Activated CD4-positive, alpha-beta T cell treated with anti-CD3 and anti-CD28 coated beads for 36 hours (primary cell): ENCODE data around the gene RILP. TPM values are rescaled to one million over a fixed set of nuclear protein-coding genes. Genes with fewer than 3 reads are reported as not detected.
A peak's percentile ranks its signal among the peaks of the same experiment; 100 is the strongest.

Experiments used
- ATAC-seq: fragments of 200-7000 bp; cut with Tn5 transposase; one replicate; pipeline ENCODE4 v1.10.0; 2021; ENCODE audit warnings: mild to moderate bottlenecking, moderate library complexity
- CTCF ChIA-PET: fragments of 350-600 bp; sonication (Branson Sonifier 250); formaldehyde crosslinking; loops from one replicate; lab custom pipeline; 2021; ENCODE audit warnings: antibody characterized with exemption; lab: Charles Lee
- POLR2A ChIA-PET: fragments of 350-600 bp; sonication (Branson Sonifier 250); formaldehyde crosslinking; loops from one replicate; lab custom pipeline; 2021; ENCODE audit warnings: antibody characterized with exemption, inconsistent platforms; lab: Charles Lee
- DNase-seq: peaks from one replicate; pipeline ENCODE4 v3.0.0-alpha.2; 2020
- H3K27ac Mint-ChIP-seq: one replicate; pipeline ENCODE4 v1.8.0; 2021; ENCODE audit warnings: mixed read lengths
- H3K27me3 Mint-ChIP-seq: one replicate; pipeline ENCODE4 v1.8.0; 2021; ENCODE audit warnings: mixed read lengths
- H3K36me3 Mint-ChIP-seq: one replicate; pipeline ENCODE4 v1.8.0; 2021; ENCODE audit warnings: low read depth, mixed read lengths
- H3K4me1 Mint-ChIP-seq: one replicate; pipeline ENCODE4 v1.8.0; 2021; ENCODE audit warnings: mixed read lengths
- H3K4me3 Mint-ChIP-seq: one replicate; pipeline ENCODE4 v1.8.0; 2021; ENCODE audit warnings: mild to moderate bottlenecking, moderate library complexity, mixed read lengths
- H3K9me3 Mint-ChIP-seq: one replicate; pipeline ENCODE4 v1.8.0; 2021; ENCODE audit warnings: low read depth, mixed read lengths
- intact Hi-C, 2 experiments: fragments of 100-400 bp; cut with DNase I in 1 of 2; cut with micrococcal nuclease in 1 of 2; formaldehyde crosslinking; loops; one replicate each; pipeline versions ENCODE4 v1.14.2 to v1.15.1; 2022 to 2024; cut with DNase I, micrococcal nuclease
- total RNA-seq, 2 experiments: library from RNA; stranded (reverse); gene quantifications; one replicate each; pipeline ENCODE4 v1.2.3, GENCODE V29; 2021

Gene RILP
- total RNA-seq, 2 experiments from 2014 or later, result 2.1 to 2.6 TPM

DNA sequence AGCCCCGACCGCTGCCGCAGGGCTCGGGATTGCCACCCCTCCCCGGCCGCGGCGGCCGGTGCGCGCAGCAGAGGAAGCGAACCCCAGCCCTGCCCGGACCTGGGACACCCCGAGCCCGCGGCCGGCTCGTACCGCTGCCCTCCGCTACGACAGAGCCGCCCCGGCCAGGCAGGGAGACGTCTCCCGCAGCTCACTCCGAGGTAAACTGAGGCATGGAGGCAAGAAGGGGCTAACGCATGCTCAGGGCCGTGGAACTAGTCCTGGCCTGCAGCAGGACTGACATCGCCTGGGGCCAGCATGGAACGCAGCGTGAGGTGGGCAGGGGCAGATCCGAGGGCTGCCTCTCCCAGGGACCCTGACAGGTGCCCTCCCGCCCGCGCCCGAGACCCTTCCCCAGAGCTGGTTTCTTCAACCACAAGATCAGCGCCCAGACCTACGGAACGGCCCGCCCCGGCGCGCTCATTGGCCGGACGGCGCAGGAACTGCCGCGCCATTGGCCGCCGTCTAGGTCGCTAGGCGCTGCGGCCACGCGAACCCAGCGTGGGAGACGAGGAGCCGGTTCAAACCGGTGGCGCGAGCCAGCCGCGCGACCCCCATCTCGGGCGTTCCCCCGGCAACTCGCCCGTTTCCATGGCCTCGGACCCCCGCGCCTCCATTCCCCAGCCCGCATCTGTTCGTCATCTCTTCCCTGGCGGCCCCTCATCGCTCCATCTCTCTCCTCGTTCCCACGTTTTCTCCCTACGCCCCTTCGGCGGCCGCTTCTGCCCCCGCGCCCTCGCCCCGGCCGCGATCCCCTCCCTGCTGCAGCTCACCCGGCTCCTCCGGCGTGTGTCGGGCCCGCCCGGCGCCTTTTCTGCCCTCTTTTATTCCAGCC lies 21.4 kb downstream of the RILP start, which contains the start of gene SLC43A2:
Gene SLC43A2 (minus strand): TSS at position 853 of the 874 bp plus-strand sequence. CDS start 960 bp downstream, outside the sequence.
- POLR2A ChIA-PET, result interaction anchor here (0.5 to 0.6 kb wide), 2 partner anchors 20 to 228 kb away, joined by 4 to 5 read pairs; partner anchors contain the start of gene YWHAE
- Mint-ChIP-seq H3K9me3 (no peaks in the 10 kb centered on the region), H3K36me3 (no peaks in the 10 kb centered on the region), H3K27me3 (peaks cover 12% of the 10 kb centered on the region), H3K4me1 (peaks cover 7% of the 10 kb centered on the region), H3K27ac (peak within 1 kb of the TSS; percentile 56), H3K4me3 (peak within 1 kb of the TSS; percentile 76)
- intact Hi-C loops, result loop anchor here (1.0 to 5.0 kb wide), 10 partner anchors 16 to 521 kb away; partner anchors contain the start of genes CRK (in 1 of the 2), INPP5K (in 1 of the 2), PITPNA (in 1 of the 2) and PRPF8 (in 1 of the 2)
- CTCF ChIA-PET, result interaction anchor here (0.7 to 2.3 kb wide), 3 partner anchors 21 to 576 kb away, joined by 3 to 36 read pairs (median 3); no protein-coding TSS in a partner anchor
- DNase-seq (peak; percentile 86), ATAC-seq (peak; percentile 79)

DNA sequence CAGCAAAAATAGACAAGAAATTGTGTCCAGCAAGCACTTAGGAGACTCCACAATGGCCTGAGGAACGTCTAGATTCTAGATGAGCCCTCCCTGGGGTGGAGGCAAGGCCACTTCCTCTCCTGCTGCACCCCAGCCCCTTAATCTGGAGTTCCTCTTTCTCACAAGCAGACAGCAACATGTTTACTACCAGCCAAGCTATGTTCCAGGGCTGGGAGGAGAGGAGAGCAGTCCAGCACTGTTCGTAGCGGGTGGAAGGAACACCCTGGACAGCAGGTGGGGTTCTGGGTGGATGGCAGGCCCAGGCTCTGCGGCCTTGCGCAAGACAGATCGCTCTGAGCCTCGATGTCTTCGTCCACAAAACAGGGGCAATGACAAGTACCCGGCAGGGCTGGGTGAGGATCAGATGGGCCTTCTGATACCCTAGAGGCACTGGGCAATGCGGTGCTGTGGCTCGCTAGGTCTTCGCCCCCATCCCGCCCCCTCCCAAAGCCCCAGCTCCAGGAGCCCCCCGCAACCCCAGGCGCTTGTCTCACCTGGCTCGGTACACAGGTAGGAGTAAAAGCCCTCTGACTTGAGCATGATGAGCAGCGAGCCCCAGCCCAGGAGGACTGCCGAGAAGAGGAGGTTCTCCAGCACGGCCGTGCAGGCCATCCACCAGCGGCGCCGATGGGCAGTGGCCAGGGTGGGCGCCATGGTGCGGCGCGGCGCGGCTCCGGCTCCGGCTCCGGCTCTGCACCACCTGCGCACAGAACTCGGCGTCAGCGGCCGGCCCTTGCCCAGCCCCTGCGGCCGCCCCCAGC lies 22.3 kb downstream of the RILP start:
- intact Hi-C loops, result loop anchor here in 1 of 2 experiments (5.0 kb wide), 1 partner anchor 520 kb away; no protein-coding TSS in a partner anchor
- ATAC-seq (no peak), DNase-seq (no peak)
- Mint-ChIP-seq H3K27me3 (peaks cover 12% of the 10 kb centered on the region), H3K4me1 (peaks cover 7% of the 10 kb centered on the region), H3K36me3 (no peaks in the 10 kb centered on the region), H3K4me3 (peak overlapping the region; percentile 56), H3K27ac (no peak overlapping the region), H3K9me3 (no peaks in the 10 kb centered on the region)
- POLR2A ChIA-PET, result interaction anchor here (0.5 to 0.6 kb wide), 2 partner anchors 20 to 227 kb away, joined by 4 to 5 read pairs; partner anchors contain the start of gene YWHAE
- CTCF ChIA-PET, result interaction anchor here (0.7 to 1.3 kb wide), 3 partner anchors 20 to 577 kb away, joined by 3 to 4 read pairs (median 3); no protein-coding TSS in a partner anchor

DNA sequence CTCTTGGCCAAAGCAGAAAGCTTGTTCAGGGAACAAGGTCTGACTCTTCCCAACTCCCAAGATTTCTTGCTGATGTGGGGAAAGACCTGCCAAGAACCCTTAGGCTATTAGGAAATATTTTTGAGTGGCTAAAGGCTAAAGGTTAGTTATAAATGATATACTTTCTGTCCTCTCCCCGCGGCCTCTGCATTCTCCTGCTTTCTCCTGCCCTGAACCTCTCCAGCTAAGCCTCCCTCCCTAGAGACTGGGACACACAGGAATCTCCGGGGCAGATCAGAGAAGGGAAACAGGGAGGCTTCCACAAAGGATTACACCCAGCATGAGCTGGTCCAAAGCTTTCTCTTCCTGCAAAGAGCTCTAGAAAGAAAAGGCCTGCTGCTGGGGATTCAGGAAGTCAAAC lies 23.3 kb downstream of the RILP start:
- POLR2A ChIA-PET, result interaction anchor here (0.5 kb wide), 1 partner anchor 635 kb away, joined by 4 read pairs; no protein-coding TSS in a partner anchor

DNA sequence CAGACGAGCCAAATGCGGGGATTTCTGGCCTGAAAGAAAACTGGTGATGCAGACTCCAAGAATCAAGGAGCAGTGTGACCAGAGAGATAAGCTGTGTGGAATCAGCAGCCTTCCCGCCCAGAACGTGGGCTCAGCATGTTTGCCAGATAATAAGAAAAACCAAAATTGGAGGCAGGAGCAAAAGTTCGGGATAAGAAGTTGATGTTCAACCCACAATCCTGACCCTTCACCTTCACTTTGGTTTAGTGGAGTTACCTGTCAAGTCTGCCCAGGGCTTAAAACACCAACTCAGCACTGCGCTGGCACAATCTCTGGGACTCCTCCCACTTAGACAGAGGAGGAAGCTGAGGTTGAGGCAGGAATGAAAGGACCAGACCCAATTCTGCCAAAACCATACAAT lies 24.1 kb downstream of the RILP start:
- intact Hi-C loops, result loop anchor here in 1 of 2 experiments (5.0 kb wide), 1 partner anchor 518 kb away; no protein-coding TSS in a partner anchor

More for the DNA sequence above, 23.3 kb downstream of the RILP start:
- Mint-ChIP-seq H3K4me3 (no peak overlapping the region), H3K9me3 (no peaks in the 10 kb centered on the region), H3K4me1 (peaks cover 7% of the 10 kb centered on the region), H3K36me3 (no peaks in the 10 kb centered on the region), H3K27ac (no peak overlapping the region), H3K27me3 (peaks cover 12% of the 10 kb centered on the region)
- intact Hi-C loops, result loop anchor here in 1 of 2 experiments (5.0 kb wide), 1 partner anchor 519 kb away; no protein-coding TSS in a partner anchor
- ATAC-seq, result no peak
- CTCF ChIA-PET, result interaction anchor here (0.7 to 1.3 kb wide), 3 partner anchors 8 to 110 kb away, joined by 3 to 4 read pairs (median 4); partner anchors contain the start of gene INPP5K
- no peak for DNase-seq

DNA sequence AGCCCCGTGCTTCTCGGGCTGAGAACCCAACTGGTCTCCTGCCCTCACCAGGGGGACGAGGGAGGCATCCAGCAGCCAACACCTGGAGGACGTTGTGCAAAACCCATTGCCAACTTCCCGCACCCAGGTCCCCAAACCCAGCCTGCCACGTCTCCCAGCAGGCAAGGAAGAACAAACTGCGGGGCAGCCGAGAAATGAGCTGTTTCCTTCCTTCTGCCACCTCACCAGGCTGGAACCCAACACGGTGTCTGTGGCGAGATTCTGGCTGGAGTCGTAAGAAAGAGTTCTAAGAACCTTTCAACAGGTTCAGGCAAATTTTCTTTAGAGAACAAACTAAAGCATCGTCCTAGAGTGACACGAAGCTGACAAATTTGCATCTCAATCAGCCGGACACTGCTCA lies 24.6 kb downstream of the RILP start:
- ATAC-seq (no peak), DNase-seq (no peak)
- ChIA-PET POLR2A (no interaction called here), CTCF (interaction anchor here (0.7 kb wide), 1 partner anchor 54 kb away, joined by 4 read pairs; no protein-coding TSS in a partner anchor)
- intact Hi-C loops, result loop anchor here in 1 of 2 experiments (5.0 kb wide), 1 partner anchor 518 kb away; no protein-coding TSS in a partner anchor
- peaks cover 4% of the 10 kb centered on the region for H3K4me1 Mint-ChIP-seq
- H3K27me3 Mint-ChIP-seq, result peaks cover 11% of the 10 kb centered on the region
- no peak overlapping the region for H3K27ac Mint-ChIP-seq
- H3K9me3 Mint-ChIP-seq, result no peaks in the 10 kb centered on the region
- no peak overlapping the region for H3K4me3 Mint-ChIP-seq
- no peaks in the 10 kb centered on the region for H3K36me3 Mint-ChIP-seq

More for the DNA sequence above, 24.1 kb downstream of the RILP start:
- ChIA-PET CTCF (interaction anchor here (0.7 to 1.2 kb wide), 2 partner anchors 7 to 109 kb away, joined by 3 to 4 read pairs; partner anchors contain the start of gene INPP5K), POLR2A (interaction anchor here (0.6 kb wide), 1 partner anchor 276 kb away, joined by 3 read pairs; no protein-coding TSS in a partner anchor)
- Mint-ChIP-seq H3K4me3 (no peak overlapping the region), H3K4me1 (peaks cover 7% of the 10 kb centered on the region), H3K27ac (no peak overlapping the region), H3K27me3 (peaks cover 12% of the 10 kb centered on the region), H3K36me3 (no peaks in the 10 kb centered on the region), H3K9me3 (no peaks in the 10 kb centered on the region)
- ATAC-seq (no peak), DNase-seq (no peak)

DNA sequence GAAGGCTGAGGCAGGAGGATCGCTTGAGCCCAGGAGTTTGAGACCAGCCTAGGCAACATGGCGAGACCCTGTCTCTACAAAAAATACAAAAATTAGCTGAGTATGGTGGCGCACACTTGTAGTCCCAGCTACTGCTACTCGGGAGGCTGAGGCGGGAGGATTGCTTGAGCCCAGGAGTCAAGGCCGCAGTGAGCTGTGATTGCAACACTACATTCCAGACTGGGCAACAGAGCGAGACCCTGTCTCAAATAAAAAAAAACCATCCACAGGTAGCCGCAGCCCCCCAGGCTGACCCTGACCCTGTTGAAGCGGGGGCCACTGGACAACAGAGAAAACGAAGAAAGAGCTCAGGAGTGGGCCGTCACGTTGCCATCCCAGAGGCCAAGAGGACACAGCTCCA lies 25.0 kb downstream of the RILP start:
- DNase-seq, result no peak
- no peak for ATAC-seq
- intact Hi-C loops, result loop anchor here in 1 of 2 experiments (5.0 kb wide), 1 partner anchor 517 kb away; no protein-coding TSS in a partner anchor
- Mint-ChIP-seq H3K27ac (no peak overlapping the region), H3K27me3 (peaks cover 11% of the 10 kb centered on the region), H3K4me1 (peaks cover 4% of the 10 kb centered on the region), H3K36me3 (no peaks in the 10 kb centered on the region), H3K9me3 (no peaks in the 10 kb centered on the region), H3K4me3 (no peak overlapping the region)
- CTCF ChIA-PET, result interaction anchor here (0.7 kb wide), 1 partner anchor 54 kb away, joined by 4 read pairs; no protein-coding TSS in a partner anchor
- POLR2A ChIA-PET, result no interaction called here

DNA sequence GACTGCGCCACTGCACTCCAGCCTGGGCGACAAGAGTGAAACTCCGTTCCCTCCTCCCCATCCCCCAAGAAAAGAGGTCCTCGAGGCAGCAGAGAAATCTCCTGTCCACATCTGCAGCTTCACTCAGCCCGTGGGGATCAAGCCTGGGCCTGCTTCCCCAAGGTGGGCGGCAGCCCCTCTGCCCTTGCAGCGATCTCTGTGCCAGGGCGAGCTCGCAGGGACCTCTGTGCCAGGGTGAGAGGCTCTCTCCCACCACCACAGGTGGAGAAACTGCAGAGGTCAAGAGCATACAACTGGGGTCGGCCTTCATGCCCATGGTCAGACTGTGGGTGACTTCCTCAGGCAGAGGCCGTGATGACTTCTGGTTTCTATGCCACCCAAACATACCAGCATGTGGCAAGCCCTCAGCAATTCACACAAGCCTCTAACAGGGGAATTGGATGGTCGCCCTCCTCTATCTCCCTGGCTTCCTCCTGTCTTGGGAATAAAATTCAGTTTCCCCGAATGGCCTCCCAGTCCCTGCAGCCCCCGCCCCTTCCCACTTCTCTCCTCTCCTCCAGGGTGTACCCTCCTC lies 26.5 kb downstream of the RILP start:
- no peaks in the 10 kb centered on the region for H3K36me3 Mint-ChIP-seq
- H3K4me1 Mint-ChIP-seq, result peaks cover 4% of the 10 kb centered on the region
- no peak overlapping the region for H3K4me3 Mint-ChIP-seq
- no peak overlapping the region for H3K27ac Mint-ChIP-seq
- H3K27me3 Mint-ChIP-seq, result peaks cover 11% of the 10 kb centered on the region
- DNase-seq (no peak), ATAC-seq (no peak)
- CTCF ChIA-PET, result no interaction called here
- no peaks in the 10 kb centered on the region for H3K9me3 Mint-ChIP-seq
- intact Hi-C loops, result no loop called here
- POLR2A ChIA-PET, result interaction anchor here (0.6 to 0.7 kb wide), 2 partner anchors 141 to 618 kb away, joined by 3 read pairs; no protein-coding TSS in a partner anchor

DNA sequence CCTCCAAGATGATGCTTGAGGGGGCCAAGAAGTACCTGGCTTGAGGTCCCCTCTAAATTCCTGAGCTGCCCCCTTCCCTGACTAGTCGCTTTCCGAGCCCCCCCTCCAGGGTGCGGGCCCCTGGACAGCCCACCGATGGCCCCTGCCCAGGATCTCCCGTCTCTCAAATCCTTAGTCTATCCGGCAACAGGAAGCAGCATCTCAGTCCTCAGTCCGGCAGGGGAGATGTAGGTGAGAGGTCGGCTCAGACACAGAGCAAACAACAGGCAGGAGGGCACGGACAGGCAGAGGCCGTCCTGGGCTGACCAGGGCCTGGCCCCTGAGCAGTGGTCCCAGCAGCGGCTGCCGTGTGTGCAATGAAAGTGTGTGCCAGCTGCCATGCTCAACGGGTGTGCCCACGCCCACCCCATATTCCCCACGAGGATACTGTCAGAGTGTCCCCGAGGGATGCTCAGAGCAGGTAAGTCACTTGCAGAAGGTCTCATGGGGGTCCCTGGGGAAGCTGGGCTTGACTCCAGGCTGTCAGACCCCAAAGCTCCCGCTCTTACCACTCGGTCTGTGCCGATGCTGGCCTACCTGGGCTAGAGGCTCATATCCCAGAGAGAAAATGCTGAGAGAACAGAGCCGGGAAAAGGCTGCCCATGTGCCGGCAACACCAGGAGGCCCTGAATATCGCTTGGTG lies 28.3 kb downstream of the RILP start:
- no peak for ATAC-seq
- no peak overlapping the region for H3K4me3 Mint-ChIP-seq
- ChIA-PET POLR2A (no interaction called here), CTCF (interaction anchor here (1.6 kb wide), 1 partner anchor 28 kb away, joined by 4 read pairs; the partner anchor contains the start of gene RILP)
- H3K9me3 Mint-ChIP-seq, result no peaks in the 10 kb centered on the region
- H3K27ac Mint-ChIP-seq, result no peak overlapping the region
- no peaks in the 10 kb centered on the region for H3K36me3 Mint-ChIP-seq
- H3K27me3 Mint-ChIP-seq, result peaks cover 1% of the 10 kb centered on the region
- intact Hi-C loops, result no loop called here
- no peaks in the 10 kb centered on the region for H3K4me1 Mint-ChIP-seq
- DNase-seq, result no peak

DNA sequence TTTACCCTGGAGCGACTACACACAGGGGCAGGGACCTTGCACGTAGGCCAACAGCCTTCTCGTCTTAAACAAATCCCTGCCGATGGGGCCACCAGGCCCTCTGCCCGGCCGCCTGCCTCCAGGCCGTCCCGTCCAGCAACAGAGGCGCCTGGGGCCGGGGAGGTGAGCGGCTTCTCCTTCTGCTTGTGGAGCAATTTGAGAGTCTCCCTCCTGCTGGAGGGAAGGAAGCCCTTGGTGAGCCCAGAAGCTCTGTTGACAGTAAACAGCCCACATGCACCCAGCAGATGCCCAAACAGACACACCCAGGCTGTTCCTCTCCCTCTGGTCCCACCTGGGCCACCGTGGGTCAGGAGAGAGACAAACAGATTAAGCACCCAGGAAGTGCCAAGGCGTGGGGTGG lies 29.2 kb downstream of the RILP start:
- ATAC-seq (no peak), DNase-seq (no peak)
- H3K4me1 Mint-ChIP-seq, result no peaks in the 10 kb centered on the region
- ChIA-PET CTCF (interaction anchor here (1.6 kb wide), 1 partner anchor 29 kb away, joined by 4 read pairs; the partner anchor contains the start of gene RILP), POLR2A (no interaction called here)
- H3K27me3 Mint-ChIP-seq, result no peaks in the 10 kb centered on the region
- no peak overlapping the region for H3K4me3 Mint-ChIP-seq
- no peak overlapping the region for H3K27ac Mint-ChIP-seq
- H3K36me3 Mint-ChIP-seq, result no peaks in the 10 kb centered on the region
- H3K9me3 Mint-ChIP-seq, result no peaks in the 10 kb centered on the region
- intact Hi-C loops, result no loop called here
